Upper lobe of right lung (tissue), 1 donor: ENCODE measurements around the gene TMEM44. TPM values are rescaled to one million over a fixed set of nuclear protein-coding genes. Genes with fewer than 3 reads are reported as not detected.

Experiments used
- ATAC-seq: fragments of 200-7000 bp; cut with Tn5 transposase; one replicate; pipeline ENCODE4 v1.9.1; 2020; ENCODE audit warnings: mild to moderate bottlenecking, moderate library complexity
- DNase-seq: peaks from one replicate; pipeline ENCODE4 v3.0.0-alpha.2; 2020
- H3K27ac ChIP-seq: fragments of 200-600 bp; one replicate; pipeline ENCODE4 v1.8.0; 2022
- H3K27me3 ChIP-seq: fragments of 200-600 bp; one replicate; pipeline ENCODE4 v1.8.0; 2022; ENCODE audit warnings: mild to moderate bottlenecking
- H3K36me3 ChIP-seq: fragments of 200-600 bp; one replicate; pipeline ENCODE4 v1.8.0; 2022
- H3K4me1 ChIP-seq: fragments of 200-600 bp; one replicate; pipeline ENCODE4 v1.8.0; 2022
- H3K4me3 ChIP-seq: fragments of 200-600 bp; one replicate; pipeline ENCODE4 v1.8.0; 2022; ENCODE audit warnings: mild to moderate bottlenecking
- H3K9me3 ChIP-seq: fragments of 200-600 bp; one replicate; pipeline ENCODE4 v1.8.0; 2022
- intact Hi-C: fragments of 100-400 bp; cut with DNase I; formaldehyde crosslinking; loops from one replicate; pipeline ENCODE4 v1.11.0; 2022
- long read RNA-seq: library from polyadenylated mRNA; unstranded; transcript quantifications from one replicate; pipeline ENCODE4 v2.0.0, GENCODE V29; 2021
- total RNA-seq: library from RNA; stranded (reverse); fragmentation: NEBNext Ultra II Directional; extraction: Animal tissue kit (Norgen Biotek cat#: 25700); gene quantifications from one replicate; pipeline ENCODE4 v1.2.1, GENCODE V29; 2021
- TF ChIP-seq, protein P1 (sequence below): fragments of 200-600 bp; IDR thresholded peaks from one replicate; pipeline ENCODE4 v1.8.0; 2022; ENCODE audit warnings: antibody characterized with exemption
- donor health status: DM: no; HTN: yes; CAD: no; lungs with severe emphysema.

The TMEM44 gene, protein sequence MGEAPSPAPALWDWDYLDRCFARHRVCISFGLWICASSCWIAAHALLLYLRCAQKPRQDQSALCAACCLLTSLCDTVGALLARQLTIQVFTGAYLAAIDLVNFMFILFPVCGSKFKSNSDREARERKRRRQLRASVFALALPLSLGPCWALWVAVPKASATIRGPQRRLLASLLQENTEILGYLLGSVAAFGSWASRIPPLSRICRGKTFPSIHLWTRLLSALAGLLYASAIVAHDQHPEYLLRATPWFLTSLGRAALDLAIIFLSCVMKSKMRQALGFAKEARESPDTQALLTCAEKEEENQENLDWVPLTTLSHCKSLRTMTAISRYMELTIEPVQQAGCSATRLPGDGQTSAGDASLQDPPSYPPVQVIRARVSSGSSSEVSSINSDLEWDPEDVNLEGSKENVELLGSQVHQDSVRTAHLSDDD
- 25.3 TPM for total RNA-seq
- long read RNA-seq, transcript TMEM44-202 (10 exons, 2,245 nt): major isoform, 34 of 71 reads
- long read RNA-seq, partial matches to known transcripts: 7 of 71 reads
- long read RNA-seq, other reads (novel, unspliced or antisense): 26 of 71 reads

DNA sequence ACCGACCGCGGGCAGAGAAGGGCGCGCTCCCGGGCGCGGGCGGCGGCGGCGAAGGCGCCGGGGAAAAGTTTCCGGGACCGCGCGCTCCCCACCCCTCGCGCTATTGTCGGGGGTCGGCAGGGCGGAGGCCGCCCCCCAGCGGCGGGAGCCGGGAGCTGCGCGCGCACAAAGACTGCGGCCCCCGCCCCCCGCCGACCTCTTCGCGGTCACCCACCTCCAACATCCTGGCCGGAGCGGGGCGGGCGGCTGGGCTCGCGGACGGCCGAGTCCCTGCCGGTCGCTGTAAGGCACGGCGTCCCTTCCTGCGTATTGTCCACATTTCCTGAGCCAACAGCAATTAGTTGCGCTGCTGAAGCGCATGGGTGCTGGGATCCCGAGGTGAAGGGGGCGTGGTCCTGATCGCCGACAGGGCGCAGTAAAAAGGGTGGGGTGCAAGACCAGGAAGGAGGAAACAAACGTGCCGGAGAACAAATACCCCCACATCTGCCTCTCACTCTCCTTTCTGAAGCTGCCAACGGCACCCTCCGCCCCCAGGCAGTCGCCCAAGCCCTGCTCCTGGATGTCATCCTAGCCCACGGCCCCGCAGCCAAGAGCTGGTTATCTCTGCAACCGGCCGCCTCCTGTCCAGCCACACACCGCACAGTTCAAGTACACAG is at the start of gene TMEM44:
Gene TMEM44 (minus strand): TSS at position 71 of the 656 bp plus-strand sequence. CDS start 204 bp downstream, outside the sequence.
- intact Hi-C loops: no loop called here
- Histone ChIP-seq H3K4me3 (peak within 1 kb of the TSS; percentile 69), H3K36me3 (no peaks in the 10 kb centered on the region), H3K27ac (peak within 1 kb of the TSS; percentile 68), H3K4me1 (no peaks in the 10 kb centered on the region), H3K9me3 (no peaks in the 10 kb centered on the region), H3K27me3 (no peaks in the 10 kb centered on the region)
- DNase-seq: peak; percentile 87
- peak; percentile 93 for ATAC-seq
- TF ChIP-seq, protein P1, sequence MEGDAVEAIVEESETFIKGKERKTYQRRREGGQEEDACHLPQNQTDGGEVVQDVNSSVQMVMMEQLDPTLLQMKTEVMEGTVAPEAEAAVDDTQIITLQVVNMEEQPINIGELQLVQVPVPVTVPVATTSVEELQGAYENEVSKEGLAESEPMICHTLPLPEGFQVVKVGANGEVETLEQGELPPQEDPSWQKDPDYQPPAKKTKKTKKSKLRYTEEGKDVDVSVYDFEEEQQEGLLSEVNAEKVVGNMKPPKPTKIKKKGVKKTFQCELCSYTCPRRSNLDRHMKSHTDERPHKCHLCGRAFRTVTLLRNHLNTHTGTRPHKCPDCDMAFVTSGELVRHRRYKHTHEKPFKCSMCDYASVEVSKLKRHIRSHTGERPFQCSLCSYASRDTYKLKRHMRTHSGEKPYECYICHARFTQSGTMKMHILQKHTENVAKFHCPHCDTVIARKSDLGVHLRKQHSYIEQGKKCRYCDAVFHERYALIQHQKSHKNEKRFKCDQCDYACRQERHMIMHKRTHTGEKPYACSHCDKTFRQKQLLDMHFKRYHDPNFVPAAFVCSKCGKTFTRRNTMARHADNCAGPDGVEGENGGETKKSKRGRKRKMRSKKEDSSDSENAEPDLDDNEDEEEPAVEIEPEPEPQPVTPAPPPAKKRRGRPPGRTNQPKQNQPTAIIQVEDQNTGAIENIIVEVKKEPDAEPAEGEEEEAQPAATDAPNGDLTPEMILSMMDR: peak; percentile 59

- H3K4me1 ChIP-seq: peaks cover 26% of the 10 kb centered on the region
- H3K4me3 ChIP-seq: no peak overlapping the region
- H3K27me3 ChIP-seq: no peaks in the 10 kb centered on the region
- DNase-seq: peak; percentile 76
- ATAC-seq: peak; percentile 84
- H3K27ac ChIP-seq: no peak overlapping the region
- TF ChIP-seq, protein P1: peak; percentile 87
- H3K36me3 ChIP-seq: no peaks in the 10 kb centered on the region
- intact Hi-C loops: loop anchor here (5.0 kb wide), 1 partner anchor 574 kb away; no protein-coding TSS in a partner anchor
- no peaks in the 10 kb centered on the region for H3K9me3 ChIP-seq
Measured at GRCh38 chr3:194682694-194683310, 49.6 kb upstream of the TMEM44 start.

GRCh38 chr3:194682189-194682693 is 49.0 kb upstream of the TMEM44 start:
- no peak for ATAC-seq
- no peak for DNase-seq
- no peaks in the 10 kb centered on the region for H3K27me3 ChIP-seq
- TF ChIP-seq, protein P1: no peak
- no peaks in the 10 kb centered on the region for H3K36me3 ChIP-seq
- intact Hi-C loops: loop anchor here (5.0 kb wide), 1 partner anchor 575 kb away; no protein-coding TSS in a partner anchor
- H3K9me3 ChIP-seq: no peaks in the 10 kb centered on the region
- no peak overlapping the region for H3K27ac ChIP-seq
- no peak overlapping the region for H3K4me3 ChIP-seq
- H3K4me1 ChIP-seq: peaks cover 21% of the 10 kb centered on the region

DNA sequence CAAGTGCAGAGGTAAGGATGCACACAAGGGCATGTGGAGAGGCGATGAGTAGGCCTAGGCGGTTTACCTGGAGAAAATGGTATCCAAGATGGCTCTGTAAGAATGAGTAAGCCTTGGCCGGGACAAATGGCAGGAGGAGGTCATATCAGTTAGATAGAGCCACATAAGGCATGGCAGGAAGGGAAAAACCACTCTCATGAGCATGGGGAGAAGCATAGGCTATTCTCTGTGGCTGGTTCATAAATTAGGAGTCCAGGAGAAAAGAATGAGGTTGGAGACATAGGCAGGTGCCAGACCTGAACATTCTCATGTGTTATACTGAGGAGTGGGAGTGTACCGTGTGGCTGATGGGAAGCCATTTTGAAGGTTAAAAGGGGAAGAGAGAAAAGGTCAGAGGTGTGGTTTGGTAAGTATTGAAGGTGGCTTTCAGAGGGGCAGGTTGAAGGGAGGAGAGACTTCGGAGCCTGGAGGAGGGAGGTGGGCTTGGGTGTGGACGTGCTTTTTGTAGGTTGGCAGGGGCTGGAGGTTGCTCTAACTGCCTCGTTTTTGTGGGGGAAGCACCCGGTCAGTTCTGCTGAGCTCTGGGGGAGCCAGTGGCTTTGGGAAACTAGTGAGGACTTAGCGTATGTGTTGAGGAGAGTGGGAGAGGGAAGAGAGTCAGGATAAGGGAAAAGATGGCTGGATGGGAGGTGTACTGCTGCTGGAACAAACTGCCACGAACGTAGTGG is 47.8 kb upstream of the TMEM44 start:
- H3K4me1 ChIP-seq: peaks cover 16% of the 10 kb centered on the region
- H3K4me3 ChIP-seq: no peak overlapping the region
- H3K9me3 ChIP-seq: no peaks in the 10 kb centered on the region
- H3K36me3 ChIP-seq: no peaks in the 10 kb centered on the region
- H3K27ac ChIP-seq: no peak overlapping the region
- no peak for DNase-seq
- intact Hi-C loops: loop anchor here (5.0 kb wide), 1 partner anchor 576 kb away; no protein-coding TSS in a partner anchor
- H3K27me3 ChIP-seq: peaks cover 4% of the 10 kb centered on the region
- TF ChIP-seq, protein P1: no peak
- no peak for ATAC-seq

- Histone ChIP-seq H3K9me3 (no peaks in the 10 kb centered on the region), H3K27ac (no peak overlapping the region), H3K36me3 (no peaks in the 10 kb centered on the region), H3K27me3 (peaks cover 4% of the 10 kb centered on the region), H3K4me3 (no peak overlapping the region), H3K4me1 (peaks cover 4% of the 10 kb centered on the region)
- ATAC-seq (no peak), DNase-seq (no peak)
- intact Hi-C loops: no loop called here
- TF ChIP-seq, protein P1: no peak
Measured at GRCh38 chr3:194676471-194676870, 43.3 kb upstream of the TMEM44 start.
